ENCODE measurements around the gene PPIE.
"Not testable (repeated sequence)": the region's sequence is repeated elsewhere in the genome, so short reads cannot be mapped to it uniquely, and the experiment has no call there.

PPIE gene

GRCh38 chr1:39760074-39761008, 21.7 kb downstream of the PPIE start:
- no peak for DNase-seq

- DNase-seq = no peak
Measured at GRCh38 chr1:39761016-39761415, 22.3 kb downstream of the PPIE start.

- DNase-seq = no peak
Measured at GRCh38 chr1:39761557-39762260, 23.0 kb downstream of the PPIE start.

GRCh38 chr1:39762550-39763540, 24.2 kb downstream of the PPIE start:
- no peak for DNase-seq

GRCh38 chr1:39763619-39764374, 25.1 kb downstream of the PPIE start:
- DNase-seq = not testable (repeated sequence)

- not testable (repeated sequence) for DNase-seq
Measured at GRCh38 chr1:39764512-39764911, 25.8 kb downstream of the PPIE start.

GRCh38 chr1:39766466-39766865, 27.8 kb downstream of the PPIE start:
- not testable (repeated sequence) for DNase-seq

GRCh38 chr1:39769502-39769901, 30.8 kb downstream of the PPIE start:
- not testable (repeated sequence) for DNase-seq

GRCh38 chr1:39770100-39771021, 31.7 kb downstream of the PPIE start:
- not testable (repeated sequence) for DNase-seq

- DNase-seq = not testable (repeated sequence)
Measured at GRCh38 chr1:39771022-39771532, 32.4 kb downstream of the PPIE start, which contains the start of gene OXCT2. OXCT2 (minus strand) TSS chr1:39771348; CDS start chr1:39771255, 93 bp downstream.

GRCh38 chr1:39773369-39773979, 34.8 kb downstream of the PPIE start:
- DNase-seq = not testable (repeated sequence)

GRCh38 chr1:39775141-39775540, 36.5 kb downstream of the PPIE start:
- DNase-seq = not testable (repeated sequence)

- not testable (repeated sequence) for DNase-seq
Measured at GRCh38 chr1:39775676-39776399, 37.2 kb downstream of the PPIE start.

GRCh38 chr1:39776400-39776713, 37.7 kb downstream of the PPIE start:
- DNase-seq = no peak

- DNase-seq = no peak
Measured at GRCh38 chr1:39776886-39777285, 38.2 kb downstream of the PPIE start.

- no peak for DNase-seq
Measured at GRCh38 chr1:39777306-39777705, 38.6 kb downstream of the PPIE start.

- DNase-seq = not testable (repeated sequence)
Measured at GRCh38 chr1:39777896-39778295, 39.2 kb downstream of the PPIE start.

- DNase-seq = not testable (repeated sequence)
Measured at GRCh38 chr1:39778463-39779099, 39.9 kb downstream of the PPIE start.

GRCh38 chr1:39779137-39779536, 40.5 kb downstream of the PPIE start:
- no peak for DNase-seq
